MCF 10A (cell line): Measurements from ENCODE around the gene CCNT1. TPM values are rescaled to one million over a fixed set of nuclear protein-coding genes. Genes with fewer than 3 reads are reported as not detected.
"Not testable (repeated sequence)": the region's sequence is repeated elsewhere in the genome, so short reads cannot be mapped to it uniquely, and the experiment has no call there.

ENCODE experiments used
- BruUV-seq: library from RNA; stranded (reverse); fragments of 400-500 nt; replicated peaks from 2 replicates; lab custom pipeline; 2021; lab: Mats Ljungman, UMichigan
- CTCF ChIA-PET: fragments of 300-600 bp; sonication (Branson Sonifier 250); formaldehyde crosslinking; extraction: SDS; loops from one replicate; lab custom pipeline; 2021; ENCODE audit warnings: antibody characterized with exemption, inconsistent platforms; lab: Yijun Ruan, JAX
- POLR2A ChIA-PET: fragments of 300-600, 350-650 bp; sonication (Branson Sonifier 250); formaldehyde crosslinking; extraction: SDS; loops from one replicate; lab custom pipeline; 2020; ENCODE audit warnings: antibody characterized with exemption, inconsistent platforms; lab: Yijun Ruan, JAX
- DNase-seq: peaks from one replicate; pipeline ENCODE4 v3.0.0-alpha.2; 2018; ENCODE audit not compliant: unreplicated experiment
- H3K27ac Mint-ChIP-seq: one replicate; pipeline ENCODE4 v1.8.0; 2022; ENCODE audit warnings: mild to moderate bottlenecking, low read depth, mixed read lengths; ENCODE audit not compliant: unreplicated experiment
- H3K27me3 Mint-ChIP-seq: one replicate; pipeline ENCODE4 v1.8.0; 2022; ENCODE audit warnings: mixed read lengths; ENCODE audit not compliant: insufficient read depth, unreplicated experiment
- H3K36me3 Mint-ChIP-seq: one replicate; pipeline ENCODE4 v1.8.0; 2022; ENCODE audit warnings: mild to moderate bottlenecking, moderate library complexity, mixed read lengths; ENCODE audit not compliant: insufficient read depth, unreplicated experiment
- H3K4me1 Mint-ChIP-seq: one replicate; pipeline ENCODE4 v1.8.0; 2022; ENCODE audit warnings: mixed read lengths; ENCODE audit not compliant: insufficient read depth, unreplicated experiment
- H3K4me3 Mint-ChIP-seq: one replicate; pipeline ENCODE4 v1.8.0; 2022; ENCODE audit warnings: mild to moderate bottlenecking, moderate library complexity, mixed read lengths; ENCODE audit not compliant: unreplicated experiment
- H3K9me3 Mint-ChIP-seq: one replicate; pipeline ENCODE4 v1.8.0; 2022; ENCODE audit warnings: mixed read lengths; ENCODE audit not compliant: unreplicated experiment
- CTCF ChIP-seq: fragments of 200-600 bp; IDR thresholded peaks from one replicate; pipeline ENCODE4 v1.8.0; 2022; ENCODE audit warnings: antibody characterized with exemption, mild to moderate bottlenecking; ENCODE audit not compliant: unreplicated experiment
- intact Hi-C: fragments of 100-400 bp; cut with micrococcal nuclease; formaldehyde crosslinking; loops from 2 replicates; pipeline ENCODE4 v1.14.1; 2022
- total RNA-seq: library from RNA; stranded (reverse); gene quantifications from 2 replicates; pipeline ENCODE4 v1.2.3, GENCODE V29; 2022

The CCNT1 gene
- total RNA-seq, 1 experiment from 2014 or later: 55.1 TPM

GRCh38 chr12:48659863-48660262 is 56.6 kb downstream of the CCNT1 start:
- Mint-ChIP-seq H3K27me3 (no peaks in the 10 kb centered on the region), H3K4me1 (no peaks in the 10 kb centered on the region), H3K9me3 (no peaks in the 10 kb centered on the region), H3K36me3 (peaks cover 86% of the 10 kb centered on the region), H3K27ac (no peak overlapping the region), H3K4me3 (no peak overlapping the region)
- ChIA-PET POLR2A (no interaction called here), CTCF (no interaction called here)
- no TSS peak for BruUV-seq
- no peak for DNase-seq
- TF ChIP-seq CTCF: no peak
- intact Hi-C loops: no loop called here

GRCh38 chr12:48651681-48652080 is 64.8 kb downstream of the CCNT1 start:
- Mint-ChIP-seq H3K27me3 (no peaks in the 10 kb centered on the region), H3K9me3 (no peaks in the 10 kb centered on the region), H3K36me3 (peaks cover 86% of the 10 kb centered on the region), H3K27ac (no peak overlapping the region), H3K4me3 (no peak overlapping the region), H3K4me1 (no peaks in the 10 kb centered on the region)
- no peak for DNase-seq
- CTCF ChIA-PET: interaction anchor here (1.1 kb wide), 1 partner anchor 23 kb away, joined by 3 read pairs; no protein-coding TSS in a partner anchor
- no TSS peak for BruUV-seq
- intact Hi-C loops: no loop called here
- POLR2A ChIA-PET: interaction anchor here (0.6 kb wide), 1 partner anchor 30 kb away, joined by 3 read pairs; the partner anchor contains the start of gene KANSL2
- no peak for TF ChIP-seq CTCF

- BruUV-seq, H3K9me3 Mint-ChIP-seq, H3K27me3 Mint-ChIP-seq, H3K4me1 Mint-ChIP-seq, CTCF ChIA-PET, DNase-seq, intact Hi-C loops, H3K4me3 Mint-ChIP-seq, H3K27ac Mint-ChIP-seq: not testable (repeated sequence)
- POLR2A ChIA-PET: interaction anchor here (0.7 kb wide), 1 partner anchor 10 kb away, joined by 3 read pairs; no protein-coding TSS in a partner anchor
- peaks cover 60% of the 10 kb centered on the region for H3K36me3 Mint-ChIP-seq
Measured at GRCh38 chr12:48645354-48645753, 71.2 kb downstream of the CCNT1 start.

GRCh38 chr12:48643011-48643410 is 73.5 kb downstream of the CCNT1 start:
- DNase-seq: no peak
- H3K27ac Mint-ChIP-seq: no peak overlapping the region
- H3K27me3 Mint-ChIP-seq: no peaks in the 10 kb centered on the region
- TF ChIP-seq CTCF: no peak
- ChIA-PET POLR2A (no interaction called here), CTCF (interaction anchor here (1.0 kb wide), 1 partner anchor 24 kb away, joined by 3 read pairs; no protein-coding TSS in a partner anchor)
- H3K4me3 Mint-ChIP-seq: no peak overlapping the region
- no peaks in the 10 kb centered on the region for H3K4me1 Mint-ChIP-seq
- peaks cover 39% of the 10 kb centered on the region for H3K36me3 Mint-ChIP-seq
- BruUV-seq: no TSS peak
- no peaks in the 10 kb centered on the region for H3K9me3 Mint-ChIP-seq
- intact Hi-C loops: no loop called here

GRCh38 chr12:48641752-48642555 is 74.6 kb downstream of the CCNT1 start:
- intact Hi-C loops, H3K4me3 Mint-ChIP-seq, BruUV-seq, H3K27me3 Mint-ChIP-seq, H3K27ac Mint-ChIP-seq, DNase-seq, H3K9me3 Mint-ChIP-seq, H3K4me1 Mint-ChIP-seq: not testable (repeated sequence)
- H3K36me3 Mint-ChIP-seq: peaks cover 36% of the 10 kb centered on the region
- CTCF ChIA-PET: interaction anchor here (0.7 to 1.0 kb wide), 2 partner anchors 23 to 851 kb away, joined by 3 read pairs; no protein-coding TSS in a partner anchor
- POLR2A ChIA-PET: interaction anchor here (0.7 kb wide), 1 partner anchor 20 kb away, joined by 3 read pairs; no protein-coding TSS in a partner anchor
